Choroid plexus epithelial cell (primary cell): ENCODE data around the gene CHST15.

Experiments used
- DNase-seq: peaks from one replicate; pipeline ENCODE4 v3.0.0-alpha.2; 2010; ENCODE audit warnings: low read depth
- H3K4me3 ChIP-seq: 2 replicates; pipeline ENCODE4 v1.5.1; 2011; ENCODE audit warnings: low read depth, mild to moderate bottlenecking, control low read depth, low read length, moderate library complexity
- TF ChIP-seq, protein P1 (sequence below): conservative IDR thresholded peaks from 2 replicates; pipeline ENCODE4 v1.5.1; 2011; ENCODE audit warnings: low read depth, mild to moderate bottlenecking, control low read depth, inconsistent platforms, low read length, moderate library complexity

CHST15 gene

GRCh38 chr10:124087672-124088634, 5.4 kb downstream of the CHST15 start:
- DNase-seq: no peak
- no peak overlapping the region for H3K4me3 ChIP-seq
- TF ChIP-seq, protein P1, sequence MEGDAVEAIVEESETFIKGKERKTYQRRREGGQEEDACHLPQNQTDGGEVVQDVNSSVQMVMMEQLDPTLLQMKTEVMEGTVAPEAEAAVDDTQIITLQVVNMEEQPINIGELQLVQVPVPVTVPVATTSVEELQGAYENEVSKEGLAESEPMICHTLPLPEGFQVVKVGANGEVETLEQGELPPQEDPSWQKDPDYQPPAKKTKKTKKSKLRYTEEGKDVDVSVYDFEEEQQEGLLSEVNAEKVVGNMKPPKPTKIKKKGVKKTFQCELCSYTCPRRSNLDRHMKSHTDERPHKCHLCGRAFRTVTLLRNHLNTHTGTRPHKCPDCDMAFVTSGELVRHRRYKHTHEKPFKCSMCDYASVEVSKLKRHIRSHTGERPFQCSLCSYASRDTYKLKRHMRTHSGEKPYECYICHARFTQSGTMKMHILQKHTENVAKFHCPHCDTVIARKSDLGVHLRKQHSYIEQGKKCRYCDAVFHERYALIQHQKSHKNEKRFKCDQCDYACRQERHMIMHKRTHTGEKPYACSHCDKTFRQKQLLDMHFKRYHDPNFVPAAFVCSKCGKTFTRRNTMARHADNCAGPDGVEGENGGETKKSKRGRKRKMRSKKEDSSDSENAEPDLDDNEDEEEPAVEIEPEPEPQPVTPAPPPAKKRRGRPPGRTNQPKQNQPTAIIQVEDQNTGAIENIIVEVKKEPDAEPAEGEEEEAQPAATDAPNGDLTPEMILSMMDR: no peak

GRCh38 chr10:124086787-124087671, 6.4 kb downstream of the CHST15 start:
- no peak for DNase-seq
- TF ChIP-seq, protein P1: no peak
- no peak overlapping the region for H3K4me3 ChIP-seq

DNA sequence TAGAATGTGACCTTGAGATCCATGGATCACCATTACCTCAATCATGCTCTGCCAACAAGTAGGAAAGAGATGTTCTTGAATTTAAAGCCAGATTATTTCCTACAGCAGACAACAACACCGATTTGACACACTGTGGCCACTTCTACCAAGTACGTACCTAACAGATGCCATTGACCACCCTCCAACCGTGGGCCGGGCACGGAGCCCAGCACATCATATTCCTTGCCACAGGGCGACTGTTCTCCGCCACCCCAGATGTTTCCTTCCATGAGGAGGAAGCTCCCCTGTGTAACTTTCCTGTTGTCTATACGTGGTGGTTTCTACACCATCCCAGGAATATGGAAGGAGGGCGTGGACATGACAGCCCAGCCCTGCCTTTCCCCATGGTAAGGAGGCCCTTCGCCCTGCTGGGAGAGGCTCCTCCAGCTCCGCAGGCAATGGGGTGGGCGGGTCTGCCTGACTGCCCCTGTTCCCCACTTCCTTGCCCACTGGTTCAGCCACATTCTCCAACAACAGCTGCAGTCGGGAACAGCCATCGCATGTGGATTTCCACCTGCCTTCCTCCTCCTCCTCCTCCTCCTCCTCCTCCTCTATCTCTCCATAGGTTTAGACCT, 7.2 kb downstream of the CHST15 start:
- no peak overlapping the region for H3K4me3 ChIP-seq
- TF ChIP-seq, protein P1: no peak
- DNase-seq: no peak

DNA sequence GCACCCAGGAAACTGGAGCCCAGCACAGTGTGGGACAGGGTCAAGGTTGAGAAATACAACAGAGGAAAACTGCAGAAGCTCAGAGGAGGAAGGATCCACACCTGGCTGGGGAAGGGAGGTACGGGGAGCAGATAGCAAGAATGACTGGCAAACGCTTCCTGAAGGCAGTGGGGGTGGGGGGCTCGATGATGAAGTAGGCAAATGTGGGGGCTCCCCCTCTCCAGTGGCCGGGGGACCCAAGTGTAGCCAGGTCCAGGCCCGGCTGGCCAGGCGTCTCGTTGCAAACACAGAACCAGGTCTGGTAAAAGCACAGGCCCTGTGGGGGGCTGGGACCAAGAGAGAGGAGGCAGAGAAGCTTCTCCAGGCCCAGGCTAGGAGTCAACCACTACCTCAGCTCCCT, 7.7 kb downstream of the CHST15 start:
- TF ChIP-seq, protein P1: no peak
- no peak overlapping the region for H3K4me3 ChIP-seq
- DNase-seq: no peak

DNA sequence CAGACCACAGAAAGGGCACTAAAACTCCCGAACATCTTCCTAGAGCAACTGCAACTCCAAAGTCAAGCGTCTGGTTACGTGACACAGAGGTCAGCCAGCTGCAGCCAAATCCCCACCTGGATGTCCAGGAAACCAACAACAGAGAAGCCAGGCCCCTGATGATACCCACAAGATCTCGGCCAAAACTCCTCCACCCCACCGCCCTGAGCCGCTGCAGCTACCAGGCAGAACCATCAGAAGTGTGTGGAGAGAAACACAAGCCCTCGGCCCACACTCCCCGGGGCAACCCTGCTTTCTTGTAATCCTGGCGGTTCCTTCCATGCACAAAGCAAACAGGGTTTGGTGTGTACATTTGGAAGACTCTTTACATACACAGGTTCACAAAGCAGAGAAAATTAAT, 8.7 kb downstream of the CHST15 start:
- no peak for DNase-seq
- H3K4me3 ChIP-seq: no peak overlapping the region
- TF ChIP-seq, protein P1: no peak

- DNase-seq: no peak
- no peak overlapping the region for H3K4me3 ChIP-seq
- TF ChIP-seq, protein P1: no peak
Observed at GRCh38 chr10:124083740-124084397, 9.5 kb downstream of the CHST15 start.
